NCI-H345 treated with DMSO at 0.1 percent for 48 hours (cell line): Measurements from ENCODE around the gene UBB.

ENCODE experiments used
- DNase-seq: peaks from one replicate; lab custom pipeline; 2025; ENCODE audit not compliant: unreplicated experiment; lab: John Stamatoyannopoulos, UW

UBB gene

DNA sequence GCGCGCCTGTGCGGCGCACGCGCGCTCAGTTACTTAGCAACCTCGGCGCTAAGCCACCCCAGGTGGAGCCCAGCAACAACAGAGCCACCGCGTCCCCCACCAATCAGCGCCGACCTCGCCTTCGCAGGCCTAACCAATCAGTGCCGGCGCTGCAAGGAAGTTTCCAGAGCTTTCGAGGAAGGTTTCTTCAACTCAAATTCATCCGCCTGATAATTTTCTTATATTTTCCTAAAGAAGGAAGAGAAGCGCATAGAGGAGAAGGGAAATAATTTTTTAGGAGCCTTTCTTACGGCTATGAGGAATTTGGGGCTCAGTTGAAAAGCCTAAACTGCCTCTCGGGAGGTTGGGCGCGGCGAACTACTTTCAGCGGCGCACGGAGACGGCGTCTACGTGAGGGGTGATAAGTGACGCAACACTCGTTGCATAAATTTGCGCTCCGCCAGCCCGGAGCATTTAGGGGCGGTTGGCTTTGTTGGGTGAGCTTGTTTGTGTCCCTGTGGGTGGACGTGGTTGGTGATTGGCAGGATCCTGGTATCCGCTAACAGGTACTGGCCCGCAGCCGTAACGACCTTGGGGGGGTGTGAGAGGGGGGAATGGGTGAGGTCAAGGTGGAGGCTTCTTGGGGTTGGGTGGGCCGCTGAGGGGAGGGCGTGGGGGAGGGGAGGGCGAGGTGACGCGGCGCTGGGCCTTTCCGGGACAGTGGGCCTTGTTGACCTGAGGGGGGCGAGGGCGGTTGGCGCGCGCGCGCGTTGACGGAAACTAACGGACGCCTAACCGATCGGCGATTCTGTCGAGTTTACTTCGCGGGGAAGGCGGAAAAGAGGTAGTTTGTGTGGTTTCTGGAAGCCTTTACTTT lies at the start of gene UBB:
Gene UBB, plus strand, starts transcription at position 452 of the 856 bp plus-strand sequence. CDS start 817 bp downstream, outside the sequence.
- peak; percentile 86 for DNase-seq

DNA sequence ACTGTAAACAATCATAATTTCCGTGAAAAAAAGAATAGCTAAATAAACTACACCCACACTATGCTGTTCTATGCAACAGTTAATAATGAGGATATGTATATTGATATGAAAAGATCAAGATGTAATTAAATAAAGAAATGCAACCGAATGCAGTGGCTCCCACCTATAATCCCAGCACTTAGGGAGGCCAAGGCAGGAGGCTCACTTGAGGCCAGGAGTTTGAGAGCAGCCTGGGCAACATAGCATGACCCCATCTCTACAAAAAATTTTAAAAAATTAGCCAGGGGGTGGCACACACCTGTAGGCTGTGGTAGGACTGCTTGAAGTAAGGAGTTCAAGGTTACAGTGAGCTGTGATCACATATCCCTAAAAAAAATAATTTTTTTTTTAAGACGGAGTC lies 42.5 kb upstream of the UBB start:
- DNase-seq = no peak

DNA sequence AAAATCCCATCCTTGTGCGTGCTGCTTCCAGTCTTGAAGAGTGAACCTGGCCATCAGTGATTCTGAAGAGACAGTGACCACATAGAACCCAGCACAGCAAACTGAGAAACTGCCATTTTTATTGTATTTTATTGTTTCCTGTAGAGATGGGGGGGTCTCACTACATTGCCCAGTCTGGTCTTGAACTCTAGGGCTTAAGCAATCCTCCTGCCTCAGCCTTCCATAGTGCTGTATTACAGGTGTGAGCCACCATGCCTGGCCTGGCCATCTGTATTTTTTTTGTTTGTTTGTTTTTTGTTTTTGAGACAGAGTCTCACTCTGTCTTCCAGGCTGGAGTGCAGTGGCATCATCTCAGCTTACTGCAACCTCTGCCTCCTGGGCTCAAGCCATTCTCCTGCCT lies 41.5 kb upstream of the UBB start:
- no peak for DNase-seq

DNA sequence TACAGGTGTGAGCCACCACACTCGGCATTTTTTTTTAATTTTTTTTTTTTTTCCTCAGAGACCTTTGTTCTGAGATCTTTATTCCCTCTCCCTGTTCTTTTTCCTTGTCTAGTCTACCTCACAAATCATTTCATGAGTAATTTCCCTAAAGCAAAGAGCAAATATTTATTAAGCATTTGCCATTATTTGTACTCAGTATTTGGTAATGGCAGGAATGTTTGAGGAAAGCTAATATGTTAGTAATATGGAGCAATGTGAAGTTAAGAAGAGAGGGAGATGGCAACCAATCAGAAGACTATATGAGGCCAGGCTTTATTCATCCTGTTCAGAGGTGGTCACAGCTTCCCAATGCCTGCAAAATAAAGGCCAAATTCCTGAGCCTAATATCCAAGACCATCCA lies 40.9 kb upstream of the UBB start:
- no peak for DNase-seq

DNA sequence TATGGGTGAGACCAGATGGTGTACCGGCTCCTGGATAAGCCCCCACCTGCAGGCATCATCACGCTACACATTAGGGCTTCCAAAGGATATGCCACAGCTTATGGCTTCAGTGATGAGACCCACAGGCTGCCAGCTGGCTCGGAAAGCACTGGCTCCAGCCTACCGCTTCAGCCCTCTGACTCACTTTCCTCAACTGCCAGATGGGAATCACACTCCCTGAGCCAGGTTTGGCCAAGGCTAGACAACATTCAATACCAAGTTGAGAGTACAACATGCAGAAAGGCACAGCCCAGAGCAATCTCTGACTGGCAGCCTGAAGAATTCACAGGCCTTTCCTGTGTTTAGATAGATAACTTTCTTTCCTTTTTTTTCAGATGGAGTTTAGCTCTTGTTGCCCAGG lies 37.9 kb upstream of the UBB start:
- no peak for DNase-seq

DNA sequence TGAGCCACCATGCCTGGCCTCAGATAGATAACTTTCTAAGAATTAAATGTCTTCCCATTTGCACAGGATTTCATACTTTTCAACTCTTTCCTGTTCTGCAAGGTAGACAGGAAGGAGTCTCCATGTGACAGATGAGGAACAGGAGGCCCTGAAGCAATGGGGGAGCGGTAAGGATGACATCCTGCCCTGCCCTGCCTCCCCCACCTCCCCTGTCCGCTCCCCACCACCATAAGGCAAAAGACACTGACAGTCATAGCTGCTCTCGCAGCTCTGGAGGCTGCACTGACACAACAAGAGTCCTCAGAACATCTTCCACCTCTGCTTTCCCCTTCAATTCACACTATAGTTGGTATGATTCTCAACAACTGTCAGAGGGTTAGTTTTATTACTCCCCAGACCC lies 37.3 kb upstream of the UBB start:
- DNase-seq = no peak

GRCh38 chr17:16345565-16345964 lies 35.3 kb upstream of the UBB start:
- DNase-seq = no peak

DNA sequence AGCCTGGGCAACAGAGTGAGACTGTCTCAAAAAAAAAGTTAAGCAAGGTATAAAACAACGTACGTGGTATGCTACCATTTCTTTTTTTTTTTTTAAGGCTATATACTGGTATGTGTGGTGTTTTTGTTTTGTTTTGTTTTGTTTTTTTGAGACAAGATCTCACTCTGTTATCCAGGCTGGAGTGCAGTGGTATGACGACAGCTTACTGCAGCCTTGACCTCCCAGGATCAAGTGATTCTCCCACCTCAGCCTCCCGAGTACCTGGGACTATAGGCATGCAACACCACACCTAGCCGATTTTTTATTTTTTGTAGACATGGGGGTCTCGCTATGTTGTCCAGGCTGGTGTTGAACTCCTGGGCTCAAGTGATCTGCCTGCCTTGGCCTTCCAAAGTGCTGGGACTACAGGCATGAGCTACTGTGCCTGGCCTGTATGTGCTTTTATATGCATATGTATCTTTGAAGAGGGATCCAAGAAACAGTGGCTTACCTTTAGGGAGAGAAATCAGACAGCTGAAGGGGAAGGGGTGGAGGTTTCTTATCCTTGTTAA lies 34.1 kb upstream of the UBB start:
- no peak for DNase-seq

- no peak for DNase-seq
These were observed 32.3 kb upstream of the UBB start for GRCh38 chr17:16348586-16348985.

GRCh38 chr17:16349431-16349830 lies 31.5 kb upstream of the UBB start:
- no peak for DNase-seq

GRCh38 chr17:16351831-16352230 lies 29.1 kb upstream of the UBB start:
- no peak for DNase-seq

- peak; percentile 39 for DNase-seq
These were observed 28.6 kb upstream of the UBB start for GRCh38 chr17:16352303-16352666.

- DNase-seq = no peak
These were observed 28.1 kb upstream of the UBB start for GRCh38 chr17:16352667-16353316.

DNA sequence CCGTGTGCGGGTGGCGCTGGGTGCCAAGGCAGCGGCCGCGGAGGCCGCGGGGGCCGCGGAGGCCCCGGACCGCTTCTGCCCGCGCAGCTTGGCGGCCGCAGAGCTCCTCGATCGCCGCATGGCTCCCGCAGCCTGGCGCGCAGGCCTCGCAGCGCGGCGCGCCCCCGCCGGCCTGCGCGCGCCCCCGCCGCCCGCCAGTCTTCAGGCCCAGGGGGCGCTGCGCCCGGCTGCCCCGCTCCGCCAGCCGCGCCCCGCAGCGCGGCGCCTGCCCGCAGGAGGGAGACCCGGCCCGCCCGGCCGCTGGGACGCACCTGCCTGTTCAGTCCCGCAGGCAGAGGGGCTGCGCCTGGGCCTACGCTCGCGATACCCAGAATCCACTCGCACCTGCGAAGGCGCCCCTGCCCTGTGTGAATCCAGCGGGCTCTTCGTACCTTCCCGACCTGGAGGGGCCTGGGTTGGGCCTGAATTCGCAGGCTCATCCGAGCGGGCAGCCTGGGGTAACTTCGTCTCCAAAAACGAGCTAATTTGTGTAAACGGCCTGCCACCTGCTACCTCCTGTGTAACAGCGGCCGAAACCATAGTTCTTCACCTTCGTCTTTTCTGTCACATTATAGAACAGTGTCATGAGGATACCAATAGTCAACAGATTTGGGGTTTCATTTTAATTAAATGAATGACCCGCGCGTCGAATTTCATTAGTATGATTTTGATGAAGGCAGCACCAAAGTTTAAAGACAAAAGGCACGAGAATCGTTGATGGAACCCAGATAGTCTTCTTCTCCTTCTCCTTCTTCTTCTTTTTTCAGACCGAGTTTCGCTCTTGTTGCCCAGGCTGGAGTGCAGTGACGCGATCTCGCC lies 27.3 kb upstream of the UBB start, which contains the start of gene CENPV:
Gene CENPV, minus strand, starts transcription at position 153 of the 858 bp plus-strand sequence. Its CDS starts 33 bp downstream, at position 120.
- peak; percentile 41 for DNase-seq

DNA sequence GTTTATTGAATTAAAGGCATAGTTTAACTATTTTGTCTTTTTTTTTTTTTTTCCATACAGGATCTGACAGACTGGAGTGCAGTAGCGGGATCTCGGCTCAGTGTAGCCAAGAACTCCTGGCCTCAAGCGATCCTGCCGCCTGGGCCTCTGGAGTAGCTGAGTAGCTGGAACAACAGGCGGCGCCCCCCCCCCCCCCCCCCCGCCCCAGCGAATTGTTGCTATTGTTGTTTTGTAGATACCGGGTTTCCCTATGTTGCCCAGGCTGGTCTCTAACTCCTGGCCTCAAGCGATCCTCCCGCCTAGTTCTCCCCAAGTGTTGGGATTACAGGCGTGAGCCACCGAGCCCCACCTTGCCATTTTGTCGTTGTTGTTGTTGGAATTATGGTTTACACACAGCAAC lies 26.3 kb upstream of the UBB start:
- DNase-seq = no peak

DNA sequence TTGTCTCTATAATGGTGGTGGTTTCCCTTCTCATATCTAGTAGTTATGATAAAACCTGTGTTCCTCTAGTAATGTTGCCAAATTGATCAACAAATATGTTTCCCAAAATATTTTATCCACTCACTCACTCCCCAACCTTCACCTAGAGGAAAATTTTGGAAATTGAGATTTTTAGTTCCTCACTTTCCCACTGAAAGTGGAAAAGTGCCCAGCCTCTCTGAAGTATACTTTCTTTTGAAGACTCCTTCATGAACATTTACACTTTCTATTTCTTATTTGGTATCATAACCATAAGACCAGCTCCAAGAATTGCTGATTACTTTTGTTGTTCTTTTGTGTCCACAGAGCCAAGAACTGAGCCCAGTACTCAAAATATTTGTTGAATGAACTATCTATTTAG lies 22.5 kb upstream of the UBB start:
- no peak for DNase-seq

- DNase-seq = no peak
These were observed 19.0 kb upstream of the UBB start for GRCh38 chr17:16361874-16362273.

DNA sequence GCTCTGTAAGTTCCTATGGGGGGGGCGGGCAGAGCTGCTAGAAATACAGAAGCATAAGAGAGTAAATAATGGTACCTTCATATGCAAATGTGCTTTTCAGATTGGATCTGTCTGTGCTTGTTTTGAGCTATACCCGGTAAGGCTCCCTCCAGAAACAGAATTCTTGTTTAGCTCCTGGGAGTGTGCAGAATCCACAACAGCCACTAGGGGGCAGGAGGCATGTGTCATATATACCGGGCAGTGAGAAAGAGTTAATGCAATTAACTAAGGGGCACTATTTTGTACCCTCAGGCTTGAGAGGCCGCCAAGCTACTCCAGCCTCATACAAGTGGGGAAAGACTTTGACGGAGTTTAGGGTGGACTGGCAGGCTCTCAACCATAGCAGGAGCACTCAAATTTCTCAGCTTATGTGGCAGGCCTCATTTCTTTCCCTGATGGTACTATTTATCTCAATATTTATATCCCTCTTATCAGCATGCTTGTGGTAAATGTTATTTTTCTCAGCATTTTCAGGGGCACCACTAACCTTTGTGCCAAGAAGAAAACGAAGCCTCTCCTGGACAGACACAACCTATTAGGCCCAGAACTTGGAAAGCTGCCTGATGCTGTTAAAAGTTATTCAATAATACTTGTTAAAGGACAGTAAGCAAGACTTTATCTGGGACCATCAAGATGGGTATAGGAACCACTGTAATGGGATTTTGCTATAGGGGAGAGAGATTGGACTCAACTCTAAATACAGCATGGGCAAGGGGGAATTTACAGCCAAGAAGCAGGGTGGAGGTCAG lies 16.9 kb upstream of the UBB start:
- peak; percentile 16 for DNase-seq

GRCh38 chr17:16364625-16365024 lies 16.3 kb upstream of the UBB start:
- DNase-seq = no peak

- no peak for DNase-seq
These were observed 9.1 kb upstream of the UBB start for GRCh38 chr17:16371742-16372141.
